A673 (cell line): ENCODE measurements around the gene APOL5.

Experiments
- EZH2 ChIP-seq: fragments of 200-600 bp; sonication (generic); IDR thresholded peaks from 2 replicates; pipeline ENCODE4 v1.6.1; 2017; ENCODE audit warnings: borderline replicate concordance, low read depth, mild to moderate bottlenecking, mixed read lengths, antibody characterized with exemption, low read length; ENCODE audit not compliant: poor library complexity, severe bottlenecking
- TF ChIP-seq, protein P1 (sequence below): fragments of 300-800, 200-600 bp; sonication (generic); conservative IDR thresholded peaks from 2 replicates; pipeline ENCODE4 v1.5.1; 2017; ENCODE audit warnings: low read depth, mild to moderate bottlenecking, antibody characterized with exemption, low read length, moderate library complexity, mixed read lengths

DNA sequence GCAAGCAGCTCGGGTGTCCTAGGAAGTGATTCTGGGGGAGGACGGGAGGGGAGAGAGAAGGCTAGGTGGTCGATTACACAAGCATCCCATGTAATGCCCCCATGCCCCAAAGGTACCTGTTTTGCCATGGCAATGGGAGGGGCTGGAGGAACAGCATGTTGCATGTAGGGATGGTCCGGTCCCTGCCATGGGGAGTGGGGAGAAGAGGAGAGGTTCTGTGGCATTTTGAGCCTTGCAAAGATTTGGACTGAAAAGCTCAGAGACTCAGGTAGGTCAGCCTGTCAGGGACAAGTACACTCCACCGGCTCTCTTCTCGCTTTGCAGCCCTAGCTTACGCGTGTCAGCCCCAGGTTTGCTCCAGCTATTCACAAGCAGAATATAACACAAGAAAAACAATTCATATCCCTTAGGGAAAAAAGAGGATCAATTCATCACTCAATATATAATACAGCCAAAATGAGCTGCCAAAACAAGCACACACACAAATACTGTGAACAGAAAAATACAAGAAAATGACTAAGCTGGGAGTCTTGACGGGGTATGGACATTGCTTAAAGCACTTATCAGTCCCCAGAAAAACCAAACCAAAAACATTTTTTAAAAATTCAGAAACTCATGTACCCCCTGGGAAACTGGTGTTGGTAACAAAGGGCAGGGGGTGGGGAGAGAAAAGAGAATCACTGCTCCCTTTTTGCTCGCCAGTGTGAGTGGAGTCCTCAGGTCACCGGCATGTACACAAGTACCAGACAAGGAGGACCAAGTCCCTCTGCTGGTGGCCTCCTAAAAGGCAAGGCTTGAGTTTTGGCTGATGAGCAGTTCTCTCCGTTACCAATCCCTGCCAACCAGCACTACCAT is 21.6 kb downstream of the APOL5 start:
- TF ChIP-seq, protein P1, sequence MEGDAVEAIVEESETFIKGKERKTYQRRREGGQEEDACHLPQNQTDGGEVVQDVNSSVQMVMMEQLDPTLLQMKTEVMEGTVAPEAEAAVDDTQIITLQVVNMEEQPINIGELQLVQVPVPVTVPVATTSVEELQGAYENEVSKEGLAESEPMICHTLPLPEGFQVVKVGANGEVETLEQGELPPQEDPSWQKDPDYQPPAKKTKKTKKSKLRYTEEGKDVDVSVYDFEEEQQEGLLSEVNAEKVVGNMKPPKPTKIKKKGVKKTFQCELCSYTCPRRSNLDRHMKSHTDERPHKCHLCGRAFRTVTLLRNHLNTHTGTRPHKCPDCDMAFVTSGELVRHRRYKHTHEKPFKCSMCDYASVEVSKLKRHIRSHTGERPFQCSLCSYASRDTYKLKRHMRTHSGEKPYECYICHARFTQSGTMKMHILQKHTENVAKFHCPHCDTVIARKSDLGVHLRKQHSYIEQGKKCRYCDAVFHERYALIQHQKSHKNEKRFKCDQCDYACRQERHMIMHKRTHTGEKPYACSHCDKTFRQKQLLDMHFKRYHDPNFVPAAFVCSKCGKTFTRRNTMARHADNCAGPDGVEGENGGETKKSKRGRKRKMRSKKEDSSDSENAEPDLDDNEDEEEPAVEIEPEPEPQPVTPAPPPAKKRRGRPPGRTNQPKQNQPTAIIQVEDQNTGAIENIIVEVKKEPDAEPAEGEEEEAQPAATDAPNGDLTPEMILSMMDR, result peak; percentile 35
- no peak for TF ChIP-seq EZH2
